A549 (cell line): ENCODE results near the gene FHL1. TPM values are rescaled to one million over a fixed set of nuclear protein-coding genes. Genes with fewer than 3 reads are reported as not detected.

ENCODE experiments used
- ATAC-seq, 2 experiments: fragments of 200-7000 bp in 1 of 2; fragments of >200 bp in 1 of 2; cut with Nextera tagmentation in 1 of 2; cut with Tn5 transposase in 1 of 2; 3 replicates each; pipeline versions ENCODE4 v1.8.0 to v1.9.1; 2018 to 2020; ENCODE audit warnings: mild to moderate bottlenecking in 1 of 2, moderate library complexity in 1 of 2
- CTCF ChIA-PET: fragments of 300-600 bp; sonication (Branson Sonifier 250); formaldehyde crosslinking; extraction: SDS; loops from one replicate; lab custom pipeline; 2021; ENCODE audit warnings: antibody characterized with exemption, inconsistent platforms; lab: Yijun Ruan, JAX
- POLR2A ChIA-PET: fragments of 350-600 bp; formaldehyde crosslinking; extraction: SDS; loops from one replicate; lab custom pipeline; 2021; ENCODE audit warnings: antibody characterized with exemption, inconsistent platforms; lab: Yijun Ruan, JAX
- DNase-seq, 2 experiments: peaks; one replicate each; pipeline versions ENCODE4 v3.0.0 to v3.0.0-alpha.2; 2011 to 2016; ENCODE audit warnings: low read depth in 1 of 2, low spot score in 1 of 2
- FAIRE-seq: peaks from 2 replicates; lab custom pipeline; 2011; peaks lifted over from hg19 to GRCh38; lab: Jason Lieb, UNC
- H3K27ac ChIP-seq, 2 experiments: fragments of >200 bp; sonication (Bioruptor Twin); formaldehyde crosslinking; 3 replicates each; pipeline ENCODE4 v1.5.1; 2016 to 2017
- H3K4me1 ChIP-seq: fragments of >200 bp; sonication (Bioruptor Twin); formaldehyde crosslinking; 3 replicates; pipeline ENCODE4 v1.6.1; 2016
- H3K4me2 ChIP-seq: fragments of >200 bp; sonication (Bioruptor Twin); formaldehyde crosslinking; 3 replicates; pipeline ENCODE4 v1.6.1; 2016
- H3K4me3 ChIP-seq: fragments of >200 bp; sonication (Bioruptor Twin); formaldehyde crosslinking; 3 replicates; pipeline ENCODE4 v1.5.1; 2016
- H3K9me3 ChIP-seq: fragments of >200 bp; sonication (Bioruptor Twin); formaldehyde crosslinking; 3 replicates; pipeline ENCODE4 v1.6.1; 2016
- CBX2 ChIP-seq: fragments of 200-600 bp; sonication (generic); IDR thresholded peaks from 2 replicates; pipeline ENCODE4 v1.6.1; 2016; ENCODE audit warnings: low read depth, mild to moderate bottlenecking, borderline replicate concordance
- EHMT2 ChIP-seq: fragments of 200-600 bp; sonication (generic); IDR thresholded peaks from 2 replicates; pipeline ENCODE4 v1.6.1; 2016; ENCODE audit warnings: antibody characterized with exemption, low read depth, mild to moderate bottlenecking, moderate library complexity
- EP300 ChIP-seq, 2 experiments: fragments of >200 bp; sonication (Bioruptor Twin); formaldehyde crosslinking; IDR thresholded peaks; 2 replicates in 1 of 2; 3 replicates in 1 of 2; pipeline ENCODE4 v1.6.1; 2016 to 2017
- JUNB ChIP-seq: fragments of >200 bp; sonication (Bioruptor Twin); formaldehyde crosslinking; IDR thresholded peaks from 2 replicates; pipeline ENCODE4 v1.6.1; 2016
- MAFK ChIP-seq: fragments of 450-650 bp; IDR thresholded peaks from 2 replicates; pipeline ENCODE4 v1.6.1; 2014; ENCODE audit not compliant: partially characterized antibody
- NFE2L2 ChIP-seq: fragments of 150-350 bp; conservative IDR thresholded peaks from 2 replicates; pipeline ENCODE4 v1.6.1; 2014; ENCODE audit warnings: low read length
- PHF8 ChIP-seq: fragments of 200-600 bp; sonication (generic); IDR thresholded peaks from 2 replicates; pipeline ENCODE4 v1.6.1; 2016; ENCODE audit warnings: low read depth, mild to moderate bottlenecking, antibody characterized with exemption, moderate library complexity, borderline replicate concordance
- POLR2A ChIP-seq: IDR thresholded peaks from 2 replicates; pipeline ENCODE4 v1.6.1; 2012; ENCODE audit warnings: mild to moderate bottlenecking, low read length
- POLR2AphosphoS2 ChIP-seq: conservative IDR thresholded peaks from 2 replicates; pipeline ENCODE4 v1.6.1; 2012; ENCODE audit warnings: low read length, improper control_type of control experiment, inconsistent platforms
- RCOR1 ChIP-seq: fragments of 150-350 bp; IDR thresholded peaks from 2 replicates; pipeline ENCODE4 v1.6.1; 2014; ENCODE audit warnings: antibody characterized with exemption, low read length, low read depth
- TP53 ChIP-seq: fragments of 250-450 bp; sonication (Bioruptor Pico); IDR thresholded peaks from 2 replicates; pipeline ENCODE4 v1.5.0; 2021; ENCODE audit warnings: mild to moderate bottlenecking, moderate library complexity
- ZC3H11A ChIP-seq: fragments of 450-650 bp; IDR thresholded peaks from 2 replicates; pipeline ENCODE4 v1.6.1; 2014; ENCODE audit warnings: antibody characterized with exemption, mild to moderate bottlenecking
- WGBS: methylation state at CpG from one replicate; pipeline ENCODE4 v1.1.6; 2017; ENCODE audit errors: missing lambda C conversion rate; 5-methylcytosine and 5-hydroxymethylcytosine counted together
- polyA plus RNA-seq, 4 experiments: library from polyadenylated mRNA; depleted of rRNA in 3 of 4; stranded (reverse); fragments of >200 nt; fragmentation: RNase III in 1 of 4; extraction: RNeasy Plus Mini Kit Qiagen cat#74134 plus additional on column Dnase treatment in 1 of 4; gene quantifications; 2 replicates in 3 of 4; 3 replicates in 1 of 4; pipeline ENCODE4 v1.2.3, GENCODE V29; 2011 to 2017
- TF ChIP-seq, protein P1 (sequence below): fragments of 250-450 bp; sonication (Bioruptor Pico); IDR thresholded peaks from 2 replicates; pipeline ENCODE4 v1.5.0; 2021; ENCODE audit warnings: mild to moderate bottlenecking, moderate library complexity, borderline replicate concordance
- TF ChIP-seq, protein P2 (sequence below): fragments of 250-450 bp; sonication (Bioruptor Pico); IDR thresholded peaks from 2 replicates; pipeline ENCODE4 v1.5.0; 2020; ENCODE audit warnings: low read depth, mild to moderate bottlenecking, moderate library complexity
- TF ChIP-seq, protein P3 (sequence below): fragments of 150-350 bp; IDR thresholded peaks from 2 replicates; pipeline ENCODE4 v1.6.1; 2014; ENCODE audit warnings: low read depth, mild to moderate bottlenecking, low read length
- TF ChIP-seq, protein P4 (sequence below): fragments of 450-650 bp; IDR thresholded peaks from 2 replicates; pipeline ENCODE4 v1.6.1; 2014; ENCODE audit warnings: antibody characterized with exemption
- TF ChIP-seq, protein P5 (sequence below): fragments of 200-600 bp; sonication (generic); IDR thresholded peaks from 2 replicates; pipeline ENCODE4 v1.6.1; 2016; ENCODE audit warnings: antibody characterized with exemption, mild to moderate bottlenecking, moderate library complexity
- TF ChIP-seq, protein P6 (sequence below): IDR thresholded peaks from 2 replicates; pipeline ENCODE4 v1.6.1; 2012

The FHL1 gene
- polyA plus RNA-seq, 2 of the 4 experiments (the other 2 are of a cell fraction), result 31.6 to 32.2 TPM

DNA sequence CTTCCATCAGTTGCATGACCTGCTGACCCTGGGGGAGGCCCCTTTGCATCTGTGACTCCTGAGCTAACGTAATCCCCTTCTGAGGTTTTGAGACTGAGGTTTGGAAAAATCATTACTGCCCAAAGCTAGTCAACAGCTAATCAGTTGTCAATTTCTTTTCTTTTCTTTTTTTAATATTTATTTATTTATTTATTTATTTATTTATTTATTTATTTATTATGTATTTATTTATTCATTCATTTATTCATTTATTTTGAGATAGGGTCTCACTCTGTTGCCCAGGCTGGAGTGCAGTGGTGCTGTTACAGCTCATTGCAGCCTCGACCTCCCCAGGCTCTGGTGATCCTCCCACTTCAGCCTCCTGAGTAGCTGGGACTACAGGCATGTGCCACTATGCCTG is 25.1 kb upstream of the FHL1 start:
- Histone ChIP-seq H3K4me3 (no peak overlapping the region), H3K9me3 (no peaks in the 10 kb centered on the region), H3K27ac (no peak overlapping the region), H3K4me2 (no peak overlapping the region), H3K4me1 (peaks cover 4% of the 10 kb centered on the region; the same call in 2 of the 3 replicates)
- 28% methylated on average over 2 of the region's 2 CpGs for WGBS
- DNase-seq (no peak), ATAC-seq (no peak), FAIRE-seq (no peak)
- TF ChIP-seq, protein P1, sequence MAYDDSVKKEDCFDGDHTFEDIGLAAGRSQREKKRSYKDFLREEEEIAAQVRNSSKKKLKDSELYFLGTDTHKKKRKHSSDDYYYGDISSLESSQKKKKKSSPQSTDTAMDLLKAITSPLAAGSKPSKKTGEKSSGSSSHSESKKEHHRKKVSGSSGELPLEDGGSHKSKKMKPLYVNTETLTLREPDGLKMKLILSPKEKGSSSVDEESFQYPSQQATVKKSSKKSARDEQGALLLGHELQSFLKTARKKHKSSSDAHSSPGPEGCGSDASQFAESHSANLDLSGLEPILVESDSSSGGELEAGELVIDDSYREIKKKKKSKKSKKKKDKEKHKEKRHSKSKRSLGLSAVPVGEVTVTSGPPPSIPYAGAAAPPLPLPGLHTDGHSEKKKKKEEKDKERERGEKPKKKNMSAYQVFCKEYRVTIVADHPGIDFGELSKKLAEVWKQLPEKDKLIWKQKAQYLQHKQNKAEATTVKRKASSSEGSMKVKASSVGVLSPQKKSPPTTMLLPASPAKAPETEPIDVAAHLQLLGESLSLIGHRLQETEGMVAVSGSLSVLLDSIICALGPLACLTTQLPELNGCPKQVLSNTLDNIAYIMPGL (CRISPR knock-in tag), result no peak
- no peak for TF ChIP-seq EHMT2
- TF ChIP-seq TP53, result no peak
- TF ChIP-seq, protein P2, sequence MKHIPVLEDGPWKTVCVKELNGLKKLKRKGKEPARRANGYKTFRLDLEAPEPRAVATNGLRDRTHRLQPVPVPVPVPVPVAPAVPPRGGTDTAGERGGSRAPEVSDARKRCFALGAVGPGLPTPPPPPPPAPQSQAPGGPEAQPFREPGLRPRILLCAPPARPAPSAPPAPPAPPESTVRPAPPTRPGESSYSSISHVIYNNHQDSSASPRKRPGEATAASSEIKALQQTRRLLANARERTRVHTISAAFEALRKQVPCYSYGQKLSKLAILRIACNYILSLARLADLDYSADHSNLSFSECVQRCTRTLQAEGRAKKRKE, result no peak
- TF ChIP-seq ZC3H11A, result peak; percentile 13; the same call in 1 of the 2 replicates
- no peak for TF ChIP-seq EP300 (IDR thresholded peaks at IDR 0.05)
- TF ChIP-seq, protein P3, sequence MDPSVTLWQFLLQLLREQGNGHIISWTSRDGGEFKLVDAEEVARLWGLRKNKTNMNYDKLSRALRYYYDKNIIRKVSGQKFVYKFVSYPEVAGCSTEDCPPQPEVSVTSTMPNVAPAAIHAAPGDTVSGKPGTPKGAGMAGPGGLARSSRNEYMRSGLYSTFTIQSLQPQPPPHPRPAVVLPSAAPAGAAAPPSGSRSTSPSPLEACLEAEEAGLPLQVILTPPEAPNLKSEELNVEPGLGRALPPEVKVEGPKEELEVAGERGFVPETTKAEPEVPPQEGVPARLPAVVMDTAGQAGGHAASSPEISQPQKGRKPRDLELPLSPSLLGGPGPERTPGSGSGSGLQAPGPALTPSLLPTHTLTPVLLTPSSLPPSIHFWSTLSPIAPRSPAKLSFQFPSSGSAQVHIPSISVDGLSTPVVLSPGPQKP, result no peak
- POLR2A ChIA-PET, result no interaction called here
- CTCF ChIA-PET, result no interaction called here

DNA sequence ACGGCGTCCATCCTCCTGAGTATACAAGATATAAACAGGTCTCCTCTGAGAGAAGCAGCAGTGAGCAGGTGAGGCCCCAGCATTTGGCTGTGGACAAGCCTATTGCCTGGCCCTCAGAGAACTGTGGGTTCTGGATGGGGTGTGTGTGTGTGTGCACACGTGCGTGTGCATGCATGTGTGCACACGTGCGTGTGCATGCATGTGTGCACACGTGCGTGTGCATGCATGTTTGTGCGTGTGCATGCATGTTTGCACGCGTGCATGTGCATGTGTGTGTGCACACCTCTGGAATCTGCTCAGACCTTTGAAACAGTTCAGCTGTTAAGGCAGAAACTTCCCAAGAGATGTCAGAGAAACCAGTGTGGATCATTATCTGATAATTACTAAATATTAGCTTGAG is 22.2 kb upstream of the FHL1 start:
- H3K9me3 ChIP-seq, result no peaks in the 10 kb centered on the region
- ChIA-PET CTCF (no interaction called here), POLR2A (no interaction called here)
- peaks cover 7% of the 10 kb centered on the region for H3K4me1 ChIP-seq
- FAIRE-seq (no peak), ATAC-seq (no peak), DNase-seq (no peak)
- H3K4me2 ChIP-seq, result no peak overlapping the region
- no peak overlapping the region for H3K4me3 ChIP-seq
- TF ChIP-seq POLR2A (no peak), RCOR1 (no peak), CBX2 (no peak), JUNB (no peak), PHF8 (no peak), MAFK (no peak), ZC3H11A (no peak), NFE2L2 (no peak), POLR2AphosphoS2 (no peak)
- TF ChIP-seq, protein P4, sequence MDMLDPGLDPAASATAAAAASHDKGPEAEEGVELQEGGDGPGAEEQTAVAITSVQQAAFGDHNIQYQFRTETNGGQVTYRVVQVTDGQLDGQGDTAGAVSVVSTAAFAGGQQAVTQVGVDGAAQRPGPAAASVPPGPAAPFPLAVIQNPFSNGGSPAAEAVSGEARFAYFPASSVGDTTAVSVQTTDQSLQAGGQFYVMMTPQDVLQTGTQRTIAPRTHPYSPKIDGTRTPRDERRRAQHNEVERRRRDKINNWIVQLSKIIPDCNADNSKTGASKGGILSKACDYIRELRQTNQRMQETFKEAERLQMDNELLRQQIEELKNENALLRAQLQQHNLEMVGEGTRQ, result no peak
- TF ChIP-seq, protein P5, sequence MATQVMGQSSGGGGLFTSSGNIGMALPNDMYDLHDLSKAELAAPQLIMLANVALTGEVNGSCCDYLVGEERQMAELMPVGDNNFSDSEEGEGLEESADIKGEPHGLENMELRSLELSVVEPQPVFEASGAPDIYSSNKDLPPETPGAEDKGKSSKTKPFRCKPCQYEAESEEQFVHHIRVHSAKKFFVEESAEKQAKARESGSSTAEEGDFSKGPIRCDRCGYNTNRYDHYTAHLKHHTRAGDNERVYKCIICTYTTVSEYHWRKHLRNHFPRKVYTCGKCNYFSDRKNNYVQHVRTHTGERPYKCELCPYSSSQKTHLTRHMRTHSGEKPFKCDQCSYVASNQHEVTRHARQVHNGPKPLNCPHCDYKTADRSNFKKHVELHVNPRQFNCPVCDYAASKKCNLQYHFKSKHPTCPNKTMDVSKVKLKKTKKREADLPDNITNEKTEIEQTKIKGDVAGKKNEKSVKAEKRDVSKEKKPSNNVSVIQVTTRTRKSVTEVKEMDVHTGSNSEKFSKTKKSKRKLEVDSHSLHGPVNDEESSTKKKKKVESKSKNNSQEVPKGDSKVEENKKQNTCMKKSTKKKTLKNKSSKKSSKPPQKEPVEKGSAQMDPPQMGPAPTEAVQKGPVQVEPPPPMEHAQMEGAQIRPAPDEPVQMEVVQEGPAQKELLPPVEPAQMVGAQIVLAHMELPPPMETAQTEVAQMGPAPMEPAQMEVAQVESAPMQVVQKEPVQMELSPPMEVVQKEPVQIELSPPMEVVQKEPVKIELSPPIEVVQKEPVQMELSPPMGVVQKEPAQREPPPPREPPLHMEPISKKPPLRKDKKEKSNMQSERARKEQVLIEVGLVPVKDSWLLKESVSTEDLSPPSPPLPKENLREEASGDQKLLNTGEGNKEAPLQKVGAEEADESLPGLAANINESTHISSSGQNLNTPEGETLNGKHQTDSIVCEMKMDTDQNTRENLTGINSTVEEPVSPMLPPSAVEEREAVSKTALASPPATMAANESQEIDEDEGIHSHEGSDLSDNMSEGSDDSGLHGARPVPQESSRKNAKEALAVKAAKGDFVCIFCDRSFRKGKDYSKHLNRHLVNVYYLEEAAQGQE, result no peak
- TF ChIP-seq, protein P6, sequence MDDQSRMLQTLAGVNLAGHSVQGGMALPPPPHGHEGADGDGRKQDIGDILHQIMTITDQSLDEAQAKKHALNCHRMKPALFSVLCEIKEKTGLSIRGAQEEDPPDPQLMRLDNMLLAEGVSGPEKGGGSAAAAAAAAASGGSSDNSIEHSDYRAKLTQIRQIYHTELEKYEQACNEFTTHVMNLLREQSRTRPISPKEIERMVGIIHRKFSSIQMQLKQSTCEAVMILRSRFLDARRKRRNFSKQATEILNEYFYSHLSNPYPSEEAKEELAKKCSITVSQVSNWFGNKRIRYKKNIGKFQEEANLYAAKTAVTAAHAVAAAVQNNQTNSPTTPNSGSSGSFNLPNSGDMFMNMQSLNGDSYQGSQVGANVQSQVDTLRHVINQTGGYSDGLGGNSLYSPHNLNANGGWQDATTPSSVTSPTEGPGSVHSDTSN, result no peak
- TF ChIP-seq, protein P3, result no peak
- no peak overlapping the region for H3K27ac ChIP-seq
- 87% methylated on average over 11 of the region's 11 CpGs for WGBS
